Cardiac muscle cell (in vitro differentiated cells and primary cell): ENCODE data around the gene CTSH. TPM values are rescaled to one million over a fixed set of nuclear protein-coding genes. Genes with fewer than 3 reads are reported as not detected.
"Not testable (repeated sequence)": the region's sequence is repeated elsewhere in the genome, so short reads cannot be mapped to it uniquely, and the experiment has no call there.

Experiments
- DNase-seq, 2 donors: peaks; one replicate each; pipeline versions ENCODE4 v3.0.0 to v3.0.0-alpha.2; 2010 to 2017; ENCODE audit warnings: low read depth in 1 of 2, low spot score in 1 of 2
- H3K27ac ChIP-seq: fragments of 200-600 bp; sonication (generic); 2 replicates; pipeline ENCODE4 v1.5.1; 2016
- H3K27me3 ChIP-seq: fragments of 200-600 bp; sonication (generic); 2 replicates; pipeline ENCODE4 v1.6.0; 2016; ENCODE audit warnings: control low read depth
- H3K36me3 ChIP-seq: fragments of 200-600 bp; sonication (generic); 2 replicates; pipeline ENCODE4 v1.5.1; 2016; ENCODE audit warnings: control low read depth
- H3K4me1 ChIP-seq: fragments of 200-600 bp; sonication (generic); 2 replicates; pipeline ENCODE4 v1.8.1; 2017; ENCODE audit warnings: low read depth, mild to moderate bottlenecking, mixed run types
- H3K4me3 ChIP-seq: fragments of 200-600 bp; sonication (generic); 2 replicates; pipeline ENCODE4 v1.5.1; 2016; ENCODE audit warnings: mild to moderate bottlenecking
- H3K9me3 ChIP-seq: fragments of 200-600 bp; sonication (generic); 2 replicates; pipeline ENCODE4 v1.5.1; 2017; ENCODE audit warnings: low read depth, mild to moderate bottlenecking, control low read depth
- CTCF ChIP-seq: IDR thresholded peaks from 2 replicates; pipeline ENCODE4 v1.5.1; 2012; ENCODE audit warnings: low read depth, mild to moderate bottlenecking, low read length
- polyA plus RNA-seq: library from polyadenylated mRNA; unstranded; fragments of >200 nt; fragmentation: Nextera tagmentation; extraction: Ambion mirVana; gene quantifications from 2 replicates; pipeline ENCODE4 v1.2.1, GENCODE V29; 2016
- total RNA-seq: library from RNA; depleted of rRNA; stranded (reverse); fragments of >200 nt; gene quantifications from 2 replicates; pipeline ENCODE4 v1.2.3, GENCODE V29; 2016

Gene CTSH
- total and polyA plus RNA-seq, 2 experiments from 2014 or later = 24.1 to 26.5 TPM

- no peak for TF ChIP-seq CTCF
- H3K4me3 ChIP-seq = no peak overlapping the region
- H3K4me1 ChIP-seq = no peaks in the 10 kb centered on the region
- H3K36me3 ChIP-seq = no peaks in the 10 kb centered on the region
- peak in 1 of 2 donors; percentile 83 for DNase-seq
- H3K27ac ChIP-seq = no peak overlapping the region
- no peaks in the 10 kb centered on the region for H3K27me3 ChIP-seq
- no peaks in the 10 kb centered on the region for H3K9me3 ChIP-seq
These were observed 14.1 kb downstream of the CTSH start for GRCh38 chr15:78930577-78931388.

- no peak for TF ChIP-seq CTCF
- H3K27ac ChIP-seq = no peak overlapping the region
- H3K4me1 ChIP-seq = no peaks in the 10 kb centered on the region
- no peak for DNase-seq
- no peaks in the 10 kb centered on the region for H3K9me3 ChIP-seq
- H3K27me3 ChIP-seq = no peaks in the 10 kb centered on the region
- H3K36me3 ChIP-seq = no peaks in the 10 kb centered on the region
- no peak overlapping the region for H3K4me3 ChIP-seq
These were observed 15.1 kb downstream of the CTSH start for GRCh38 chr15:78929536-78930264.

GRCh38 chr15:78928616-78929093 lies 16.2 kb downstream of the CTSH start:
- no peak for DNase-seq
- H3K9me3 ChIP-seq = no peaks in the 10 kb centered on the region

GRCh38 chr15:78928176-78928575 lies 16.7 kb downstream of the CTSH start:
- not testable (repeated sequence) for H3K27ac ChIP-seq

More at GRCh38 chr15:78928616-78929093, 16.2 kb downstream of the CTSH start:
- Histone ChIP-seq H3K27me3 (no peaks in the 10 kb centered on the region), H3K4me3 (no peak overlapping the region), H3K27ac (no peak overlapping the region), H3K4me1 (no peaks in the 10 kb centered on the region), H3K36me3 (no peaks in the 10 kb centered on the region)
- no peak for TF ChIP-seq CTCF

GRCh38 chr15:78927077-78927790 lies 17.6 kb downstream of the CTSH start:
- no peak for TF ChIP-seq CTCF
- DNase-seq = no peak
- no peak overlapping the region for H3K27ac ChIP-seq
- H3K36me3 ChIP-seq = no peaks in the 10 kb centered on the region
- H3K27me3 ChIP-seq = no peaks in the 10 kb centered on the region
- no peaks in the 10 kb centered on the region for H3K4me1 ChIP-seq
- H3K9me3 ChIP-seq = no peaks in the 10 kb centered on the region
- no peak overlapping the region for H3K4me3 ChIP-seq

More at GRCh38 chr15:78928176-78928575, 16.7 kb downstream of the CTSH start:
- not testable (repeated sequence) for H3K9me3 ChIP-seq, H3K36me3 ChIP-seq, H3K4me1 ChIP-seq, H3K4me3 ChIP-seq, DNase-seq, H3K27me3 ChIP-seq
